ENCODE results near the gene CPLANE2.

Gene CPLANE2

GRCh38 chr1:16195518-16195905, 41.5 kb downstream of the CPLANE2 start:
- no peak for DNase-seq
- ATAC-seq (replicated peaks) = no peak
- peaks cover 2% of the 10 kb centered on the region for H3K36me3 Mint-ChIP-seq (ENCODE audit: insufficient read depth)
- no peaks in the 10 kb centered on the region for H3K9me3 Mint-ChIP-seq
- H3K27me3 Mint-ChIP-seq = peaks cover 7 to 10% of the 10 kb centered on the region in 2 donors
- no peak overlapping the region for H3K4me3 Mint-ChIP-seq
- no peak overlapping the region for H3K27ac Mint-ChIP-seq
- H3K4me1 Mint-ChIP-seq (ENCODE audit: low read depth in 2 of 2) = peaks cover 4 to 5% of the 10 kb centered on the region in 2 donors

GRCh38 chr1:16191916-16192546, 45.0 kb downstream of the CPLANE2 start:
- Mint-ChIP-seq H3K27me3 (peaks cover 22 to 24% of the 10 kb centered on the region in 2 donors), H3K4me1 (ENCODE audit: low read depth in 2 of 2) (peaks cover 5% of the 10 kb centered on the region in 2 donors), H3K9me3 (no peaks in the 10 kb centered on the region), H3K36me3 (ENCODE audit: insufficient read depth) (no peaks in the 10 kb centered on the region), H3K4me3 (no peak overlapping the region), H3K27ac (no peak overlapping the region)
- ATAC-seq (replicated peaks) = no peak
- DNase-seq = no peak

GRCh38 chr1:16191309-16191708, 45.7 kb downstream of the CPLANE2 start:
- Mint-ChIP-seq H3K36me3 (ENCODE audit: insufficient read depth) (no peaks in the 10 kb centered on the region), H3K4me1 (ENCODE audit: low read depth in 2 of 2) (peaks cover 5% of the 10 kb centered on the region in 2 donors), H3K9me3 (no peaks in the 10 kb centered on the region), H3K27ac (no peak overlapping the region), H3K4me3 (no peak overlapping the region), H3K27me3 (peaks cover 22 to 24% of the 10 kb centered on the region in 2 donors)
- ATAC-seq (replicated peaks) (no peak), DNase-seq (no peak)

- Mint-ChIP-seq H3K4me3 (no peak overlapping the region), H3K9me3 (no peaks in the 10 kb centered on the region), H3K27ac (no peak overlapping the region), H3K36me3 (ENCODE audit: insufficient read depth) (no peaks in the 10 kb centered on the region), H3K27me3 (peaks cover 22 to 24% of the 10 kb centered on the region in 2 donors), H3K4me1 (ENCODE audit: low read depth in 2 of 2) (peaks cover 5% of the 10 kb centered on the region in 2 donors)
- no peak for ATAC-seq (replicated peaks)
- no peak for DNase-seq
Observed at GRCh38 chr1:16189921-16190621, 46.9 kb downstream of the CPLANE2 start.

- Mint-ChIP-seq H3K4me1 (ENCODE audit: low read depth in 2 of 2) (peaks cover 5% of the 10 kb centered on the region in 2 donors), H3K27ac (no peak overlapping the region), H3K27me3 (peaks cover 22 to 27% of the 10 kb centered on the region in 2 donors), H3K36me3 (ENCODE audit: insufficient read depth) (no peaks in the 10 kb centered on the region), H3K9me3 (no peaks in the 10 kb centered on the region), H3K4me3 (no peak overlapping the region)
- DNase-seq (no peak), ATAC-seq (replicated peaks) (no peak)
Observed at GRCh38 chr1:16189003-16189402, 48.0 kb downstream of the CPLANE2 start.

- Mint-ChIP-seq H3K9me3 (no peaks in the 10 kb centered on the region), H3K27me3 (peaks cover 22 to 35% of the 10 kb centered on the region in 2 donors), H3K4me3 (no peak overlapping the region), H3K4me1 (ENCODE audit: low read depth in 2 of 2) (peaks cover 5% of the 10 kb centered on the region in 2 donors), H3K27ac (no peak overlapping the region), H3K36me3 (ENCODE audit: insufficient read depth) (no peaks in the 10 kb centered on the region)
- peak; percentile 92 for ATAC-seq (replicated peaks)
- DNase-seq = peak; percentile 74 to 79 (median 78)
Observed at GRCh38 chr1:16187748-16188401, 49.1 kb downstream of the CPLANE2 start.

- no peaks in the 10 kb centered on the region for H3K36me3 Mint-ChIP-seq (ENCODE audit: insufficient read depth)
- H3K9me3 Mint-ChIP-seq = no peaks in the 10 kb centered on the region
- DNase-seq = no peak
- peaks cover 22 to 35% of the 10 kb centered on the region in 2 donors for H3K27me3 Mint-ChIP-seq
- no peak for ATAC-seq (replicated peaks)
- H3K27ac Mint-ChIP-seq = no peak overlapping the region
- H3K4me1 Mint-ChIP-seq (ENCODE audit: low read depth in 2 of 2) = peaks cover 5% of the 10 kb centered on the region in 2 donors
- H3K4me3 Mint-ChIP-seq = no peak overlapping the region
Observed at GRCh38 chr1:16186655-16187235, 50.2 kb downstream of the CPLANE2 start.

- H3K36me3 Mint-ChIP-seq (ENCODE audit: insufficient read depth) = no peaks in the 10 kb centered on the region
- no peaks in the 10 kb centered on the region for H3K9me3 Mint-ChIP-seq
- peaks cover 10 to 25% of the 10 kb centered on the region in 2 donors for H3K27me3 Mint-ChIP-seq
- no peak overlapping the region for H3K4me3 Mint-ChIP-seq
- no peak for ATAC-seq (replicated peaks)
- no peak overlapping the region for H3K27ac Mint-ChIP-seq
- DNase-seq = no peak
- H3K4me1 Mint-ChIP-seq (ENCODE audit: low read depth in 2 of 2) = peaks cover 0 to 5% of the 10 kb centered on the region in 2 donors
Observed at GRCh38 chr1:16184557-16185303, 52.3 kb downstream of the CPLANE2 start.

- peaks cover 4 to 19% of the 10 kb centered on the region in 2 donors for H3K27me3 Mint-ChIP-seq
- H3K9me3 Mint-ChIP-seq = no peaks in the 10 kb centered on the region
- peaks cover 0 to 5% of the 10 kb centered on the region in 2 donors for H3K4me1 Mint-ChIP-seq (ENCODE audit: low read depth in 2 of 2)
- H3K36me3 Mint-ChIP-seq (ENCODE audit: insufficient read depth) = no peaks in the 10 kb centered on the region
- DNase-seq (no peak), ATAC-seq (replicated peaks) (no peak)
- no peak overlapping the region for H3K4me3 Mint-ChIP-seq
- H3K27ac Mint-ChIP-seq = no peak overlapping the region
Observed at GRCh38 chr1:16183765-16184556, 53.0 kb downstream of the CPLANE2 start.

GRCh38 chr1:16183179-16183578, 53.8 kb downstream of the CPLANE2 start:
- no peak for DNase-seq
- Mint-ChIP-seq H3K27me3 (peaks cover 0 to 22% of the 10 kb centered on the region in 2 donors), H3K4me3 (no peak overlapping the region)

GRCh38 chr1:16181887-16182719, 54.9 kb downstream of the CPLANE2 start:
- H3K4me3 Mint-ChIP-seq = no peak overlapping the region
- no peaks in the 10 kb centered on the region for H3K4me1 Mint-ChIP-seq (ENCODE audit: low read depth in 2 of 2)
- H3K36me3 Mint-ChIP-seq (ENCODE audit: insufficient read depth) = peaks cover 3% of the 10 kb centered on the region
- DNase-seq (no peak), ATAC-seq (replicated peaks) (no peak)
- H3K27ac Mint-ChIP-seq = no peak overlapping the region
- peaks cover 0 to 32% of the 10 kb centered on the region in 2 donors for H3K27me3 Mint-ChIP-seq
- no peaks in the 10 kb centered on the region for H3K9me3 Mint-ChIP-seq

More at GRCh38 chr1:16183179-16183578, 53.8 kb downstream of the CPLANE2 start:
- H3K4me1 Mint-ChIP-seq (ENCODE audit: low read depth in 2 of 2) = peaks cover 0 to 5% of the 10 kb centered on the region in 2 donors
- no peak for ATAC-seq (replicated peaks)
- H3K9me3 Mint-ChIP-seq = no peaks in the 10 kb centered on the region
- no peak overlapping the region for H3K27ac Mint-ChIP-seq
- H3K36me3 Mint-ChIP-seq (ENCODE audit: insufficient read depth) = peaks cover 3% of the 10 kb centered on the region
